ENCODE results near the gene DMPK.

DMPK gene

GRCh38 chr19:45782820-45783785 is 813 bp upstream of the DMPK start:
- H3K9me3 Mint-ChIP-seq = no peaks in the 10 kb centered on the region
- H3K4me3 Mint-ChIP-seq = no peak overlapping the region
- no peak overlapping the region for H3K27ac Mint-ChIP-seq
- H3K4me1 Mint-ChIP-seq = peaks cover 23% of the 10 kb centered on the region
- DNase-seq (no peak), ATAC-seq (no peak)
- H3K27me3 Mint-ChIP-seq = peaks cover 63% of the 10 kb centered on the region

- peaks cover 70% of the 10 kb centered on the region for H3K27me3 Mint-ChIP-seq
- DNase-seq (no peak), ATAC-seq (no peak)
- H3K9me3 Mint-ChIP-seq = no peaks in the 10 kb centered on the region
- no peak overlapping the region for H3K4me3 Mint-ChIP-seq
- H3K4me1 Mint-ChIP-seq = peaks cover 23% of the 10 kb centered on the region
- H3K27ac Mint-ChIP-seq = no peak overlapping the region
These were observed 802 bp downstream of the DMPK start for GRCh38 chr19:45781214-45782161.

GRCh38 chr19:45780448-45781213 is 1.7 kb downstream of the DMPK start:
- DNase-seq (no peak), ATAC-seq (no peak)
- no peaks in the 10 kb centered on the region for H3K9me3 Mint-ChIP-seq
- no peak overlapping the region for H3K4me3 Mint-ChIP-seq
- peaks cover 72% of the 10 kb centered on the region for H3K27me3 Mint-ChIP-seq
- H3K4me1 Mint-ChIP-seq = peaks cover 23% of the 10 kb centered on the region
- H3K27ac Mint-ChIP-seq = no peak overlapping the region

GRCh38 chr19:45780146-45780447 is 2.2 kb downstream of the DMPK start:
- DNase-seq (no peak), ATAC-seq (no peak)
- H3K9me3 Mint-ChIP-seq = no peaks in the 10 kb centered on the region
- H3K4me3 Mint-ChIP-seq = no peak overlapping the region
- peaks cover 23% of the 10 kb centered on the region for H3K4me1 Mint-ChIP-seq
- H3K27ac Mint-ChIP-seq = no peak overlapping the region
- peaks cover 72% of the 10 kb centered on the region for H3K27me3 Mint-ChIP-seq

- Mint-ChIP-seq H3K4me3 (peak overlapping the region; percentile 79 to 82), H3K4me1 (peaks cover 23% of the 10 kb centered on the region), H3K27ac (no peak overlapping the region), H3K27me3 (peaks cover 72% of the 10 kb centered on the region), H3K9me3 (no peaks in the 10 kb centered on the region)
- peak; percentile 91 to 92 for DNase-seq
- peak; percentile 91 for ATAC-seq
These were observed 2.8 kb downstream of the DMPK start for GRCh38 chr19:45779231-45780145.

GRCh38 chr19:45778010-45778661 is 4.2 kb downstream of the DMPK start:
- Mint-ChIP-seq H3K27me3 (peaks cover 63% of the 10 kb centered on the region), H3K4me3 (peak overlapping the region in 1 of 2 donors; percentile 82), H3K4me1 (peaks cover 23% of the 10 kb centered on the region), H3K9me3 (no peaks in the 10 kb centered on the region), H3K27ac (no peak overlapping the region)
- DNase-seq (no peak), ATAC-seq (no peak)

- ATAC-seq = no peak
- Mint-ChIP-seq H3K4me1 (peaks cover 23% of the 10 kb centered on the region), H3K27me3 (peaks cover 67% of the 10 kb centered on the region), H3K4me3 (no peak overlapping the region), H3K9me3 (no peaks in the 10 kb centered on the region), H3K27ac (no peak overlapping the region)
- no peak for DNase-seq
These were observed 4.8 kb downstream of the DMPK start for GRCh38 chr19:45777395-45777961.

- H3K27me3 Mint-ChIP-seq = peaks cover 65% of the 10 kb centered on the region
- no peak for DNase-seq
- peaks cover 32% of the 10 kb centered on the region for H3K4me1 Mint-ChIP-seq
- no peak overlapping the region for H3K27ac Mint-ChIP-seq
- ATAC-seq = no peak
- no peak overlapping the region for H3K4me3 Mint-ChIP-seq
- no peaks in the 10 kb centered on the region for H3K9me3 Mint-ChIP-seq
These were observed 7.5 kb downstream of the DMPK start for GRCh38 chr19:45774765-45775164.

GRCh38 chr19:45773384-45773783 is 8.9 kb downstream of the DMPK start:
- Mint-ChIP-seq H3K4me1 (peaks cover 23% of the 10 kb centered on the region), H3K4me3 (no peak overlapping the region), H3K27me3 (peaks cover 51% of the 10 kb centered on the region), H3K27ac (no peak overlapping the region), H3K9me3 (no peaks in the 10 kb centered on the region)
- DNase-seq (no peak), ATAC-seq (no peak)

- Mint-ChIP-seq H3K27me3 (peaks cover 49% of the 10 kb centered on the region), H3K9me3 (no peaks in the 10 kb centered on the region), H3K4me3 (no peak overlapping the region), H3K27ac (no peak overlapping the region), H3K4me1 (peaks cover 24% of the 10 kb centered on the region)
- ATAC-seq (no peak), DNase-seq (no peak)
These were observed 9.4 kb downstream of the DMPK start for GRCh38 chr19:45772912-45773311.

GRCh38 chr19:45772130-45772840 is 10.0 kb downstream of the DMPK start:
- H3K9me3 Mint-ChIP-seq = no peaks in the 10 kb centered on the region

GRCh38 chr19:45771311-45771933 is 10.9 kb downstream of the DMPK start:
- DNase-seq = no peak
- Mint-ChIP-seq H3K9me3 (no peaks in the 10 kb centered on the region), H3K4me3 (peak overlapping the region; percentile 12 to 37), H3K27me3 (peaks cover 47% of the 10 kb centered on the region), H3K4me1 (peaks cover 33% of the 10 kb centered on the region), H3K27ac (no peak overlapping the region)
- ATAC-seq = no peak

More at GRCh38 chr19:45772130-45772840, 10.0 kb downstream of the DMPK start:
- Mint-ChIP-seq H3K4me3 (no peak overlapping the region), H3K4me1 (peaks cover 30% of the 10 kb centered on the region), H3K27me3 (peaks cover 49% of the 10 kb centered on the region), H3K27ac (no peak overlapping the region)
- DNase-seq (no peak), ATAC-seq (no peak)
